ENCODE results near the gene TEX264.

TEX264 gene

GRCh38 chr3:51677358-51677757, 6.3 kb downstream of the TEX264 start:
- H3K9me3 ChIP-seq (ENCODE audit: control insufficient read depth, insufficient read depth, low read length): no peaks in the 10 kb centered on the region
- H3K27me3 ChIP-seq (ENCODE audit: control insufficient read depth, insufficient read depth, low read length): peaks cover under 1% of the 10 kb centered on the region
- H3K36me3 ChIP-seq (ENCODE audit: control insufficient read depth, insufficient read depth, low read length): no peaks in the 10 kb centered on the region
- no peak overlapping the region for H3K9ac ChIP-seq (ENCODE audit: low read depth, low read length)
- peaks cover 2% of the 10 kb centered on the region for H3K4me1 ChIP-seq (ENCODE audit: control insufficient read depth, insufficient read depth, low read length)
- H3K4me3 ChIP-seq (ENCODE audit: low read depth, low read length): no peak overlapping the region

DNA sequence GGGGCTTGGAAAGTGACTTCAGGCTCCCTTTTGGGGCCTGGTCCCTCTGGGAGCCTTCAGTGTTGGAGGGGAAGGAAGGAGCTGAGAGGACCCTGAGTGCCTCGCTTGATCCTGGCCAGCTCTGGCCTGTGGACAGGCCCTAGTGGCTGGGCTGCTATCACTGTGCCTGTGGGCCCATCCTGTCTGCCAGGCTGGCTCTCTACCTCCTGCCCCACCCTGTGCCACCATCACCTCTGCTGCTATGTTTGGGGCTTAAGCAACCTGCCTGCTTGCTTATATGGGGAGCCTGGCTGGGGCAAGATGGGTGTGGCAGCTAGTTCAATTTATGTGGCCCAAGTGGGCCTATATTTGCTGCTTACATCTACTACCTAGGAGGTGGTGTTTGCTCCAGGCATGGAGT, 7.1 kb downstream of the TEX264 start:
- Histone ChIP-seq H3K9me3 (ENCODE audit: control insufficient read depth, insufficient read depth, low read length) (no peaks in the 10 kb centered on the region), H3K4me3 (ENCODE audit: low read depth, low read length) (no peak overlapping the region), H3K4me1 (ENCODE audit: control insufficient read depth, insufficient read depth, low read length) (no peaks in the 10 kb centered on the region), H3K36me3 (ENCODE audit: control insufficient read depth, insufficient read depth, low read length) (no peaks in the 10 kb centered on the region), H3K27me3 (ENCODE audit: control insufficient read depth, insufficient read depth, low read length) (no peaks in the 10 kb centered on the region), H3K9ac (ENCODE audit: low read depth, low read length) (no peak overlapping the region)

- H3K4me3 ChIP-seq (ENCODE audit: low read depth, low read length): no peak overlapping the region
- no peaks in the 10 kb centered on the region for H3K4me1 ChIP-seq (ENCODE audit: control insufficient read depth, insufficient read depth, low read length)
- no peak overlapping the region for H3K9ac ChIP-seq (ENCODE audit: low read depth, low read length)
- no peaks in the 10 kb centered on the region for H3K27me3 ChIP-seq (ENCODE audit: control insufficient read depth, insufficient read depth, low read length)
- H3K9me3 ChIP-seq (ENCODE audit: control insufficient read depth, insufficient read depth, low read length): no peaks in the 10 kb centered on the region
- no peaks in the 10 kb centered on the region for H3K36me3 ChIP-seq (ENCODE audit: control insufficient read depth, insufficient read depth, low read length)
Measured at GRCh38 chr3:51678641-51679040, 7.6 kb downstream of the TEX264 start.

GRCh38 chr3:51679318-51679717, 8.3 kb downstream of the TEX264 start:
- peaks cover 3% of the 10 kb centered on the region for H3K36me3 ChIP-seq (ENCODE audit: control insufficient read depth, insufficient read depth, low read length)
- H3K9ac ChIP-seq (ENCODE audit: low read depth, low read length): no peak overlapping the region
- no peak overlapping the region for H3K4me3 ChIP-seq (ENCODE audit: low read depth, low read length)
- no peaks in the 10 kb centered on the region for H3K4me1 ChIP-seq (ENCODE audit: control insufficient read depth, insufficient read depth, low read length)
- H3K9me3 ChIP-seq (ENCODE audit: control insufficient read depth, insufficient read depth, low read length): no peaks in the 10 kb centered on the region
- no peaks in the 10 kb centered on the region for H3K27me3 ChIP-seq (ENCODE audit: control insufficient read depth, insufficient read depth, low read length)

GRCh38 chr3:51679777-51680176, 8.7 kb downstream of the TEX264 start:
- Histone ChIP-seq H3K9me3 (ENCODE audit: control insufficient read depth, insufficient read depth, low read length) (no peaks in the 10 kb centered on the region), H3K4me1 (ENCODE audit: control insufficient read depth, insufficient read depth, low read length) (no peaks in the 10 kb centered on the region), H3K27me3 (ENCODE audit: control insufficient read depth, insufficient read depth, low read length) (no peaks in the 10 kb centered on the region), H3K4me3 (ENCODE audit: low read depth, low read length) (no peak overlapping the region), H3K9ac (ENCODE audit: low read depth, low read length) (no peak overlapping the region), H3K36me3 (ENCODE audit: control insufficient read depth, insufficient read depth, low read length) (peaks cover 7% of the 10 kb centered on the region)

- no peaks in the 10 kb centered on the region for H3K4me1 ChIP-seq (ENCODE audit: control insufficient read depth, insufficient read depth, low read length)
- H3K36me3 ChIP-seq (ENCODE audit: control insufficient read depth, insufficient read depth, low read length): peaks cover 7% of the 10 kb centered on the region
Measured at GRCh38 chr3:51680196-51680595, 9.1 kb downstream of the TEX264 start.

GRCh38 chr3:51680663-51681230, 9.7 kb downstream of the TEX264 start:
- no peaks in the 10 kb centered on the region for H3K4me1 ChIP-seq (ENCODE audit: control insufficient read depth, insufficient read depth, low read length)

More at GRCh38 chr3:51680196-51680595, 9.1 kb downstream of the TEX264 start:
- Histone ChIP-seq H3K4me3 (ENCODE audit: low read depth, low read length) (no peak overlapping the region), H3K9me3 (ENCODE audit: control insufficient read depth, insufficient read depth, low read length) (no peaks in the 10 kb centered on the region), H3K27me3 (ENCODE audit: control insufficient read depth, insufficient read depth, low read length) (no peaks in the 10 kb centered on the region), H3K9ac (ENCODE audit: low read depth, low read length) (no peak overlapping the region)

DNA sequence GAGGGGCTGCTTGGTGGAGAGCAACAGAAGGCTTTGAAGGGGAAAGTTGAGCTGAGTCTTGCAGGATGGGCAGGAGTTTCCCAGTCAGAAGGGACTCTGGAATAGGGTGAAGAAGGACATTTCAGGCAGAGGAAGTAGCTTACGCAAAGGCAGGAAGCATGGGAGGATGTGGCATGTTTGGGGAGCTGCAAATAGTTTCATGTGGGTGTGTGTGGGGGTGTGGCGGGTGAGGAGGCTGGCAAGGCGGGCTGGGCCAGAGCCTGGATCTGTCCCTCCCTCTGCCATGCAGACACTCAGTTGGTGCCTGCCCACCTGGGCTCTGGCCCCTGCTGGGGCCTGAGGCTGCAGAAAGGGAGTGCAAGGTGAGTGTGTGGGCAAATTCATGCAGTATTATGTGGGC, 10.4 kb downstream of the TEX264 start:
- Histone ChIP-seq H3K9me3 (ENCODE audit: control insufficient read depth, insufficient read depth, low read length) (no peaks in the 10 kb centered on the region), H3K4me3 (ENCODE audit: low read depth, low read length) (no peak overlapping the region), H3K9ac (ENCODE audit: low read depth, low read length) (no peak overlapping the region), H3K4me1 (ENCODE audit: control insufficient read depth, insufficient read depth, low read length) (no peaks in the 10 kb centered on the region), H3K36me3 (ENCODE audit: control insufficient read depth, insufficient read depth, low read length) (peaks cover 7% of the 10 kb centered on the region), H3K27me3 (ENCODE audit: control insufficient read depth, insufficient read depth, low read length) (no peaks in the 10 kb centered on the region)

More at GRCh38 chr3:51680663-51681230, 9.7 kb downstream of the TEX264 start:
- H3K9me3 ChIP-seq (ENCODE audit: control insufficient read depth, insufficient read depth, low read length): no peaks in the 10 kb centered on the region
- H3K27me3 ChIP-seq (ENCODE audit: control insufficient read depth, insufficient read depth, low read length): no peaks in the 10 kb centered on the region
- H3K9ac ChIP-seq (ENCODE audit: low read depth, low read length): no peak overlapping the region
- peaks cover 7% of the 10 kb centered on the region for H3K36me3 ChIP-seq (ENCODE audit: control insufficient read depth, insufficient read depth, low read length)
- H3K4me3 ChIP-seq (ENCODE audit: low read depth, low read length): no peak overlapping the region

DNA sequence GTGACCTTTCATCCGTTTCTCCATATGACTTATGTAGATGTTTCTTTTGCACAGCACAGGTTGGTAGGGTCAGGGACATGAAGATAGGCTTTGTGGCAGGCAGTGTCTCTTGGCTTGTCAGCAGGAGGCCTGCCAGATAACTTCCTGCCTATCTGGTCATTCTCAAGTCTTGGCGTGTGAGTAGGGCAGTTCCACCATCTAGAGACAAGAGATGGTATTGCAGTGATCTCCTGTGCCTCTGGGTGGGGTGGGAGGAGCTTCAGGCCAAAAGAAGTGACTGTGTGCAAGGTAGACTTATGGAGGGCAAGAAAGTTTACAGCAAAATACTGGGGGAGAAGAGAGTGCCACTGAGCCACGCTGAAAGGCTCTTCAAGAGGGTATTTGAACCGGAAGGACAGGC, 11.0 kb downstream of the TEX264 start:
- Histone ChIP-seq H3K4me3 (ENCODE audit: low read depth, low read length) (no peak overlapping the region), H3K9me3 (ENCODE audit: control insufficient read depth, insufficient read depth, low read length) (no peaks in the 10 kb centered on the region), H3K27me3 (ENCODE audit: control insufficient read depth, insufficient read depth, low read length) (no peaks in the 10 kb centered on the region), H3K4me1 (ENCODE audit: control insufficient read depth, insufficient read depth, low read length) (no peaks in the 10 kb centered on the region), H3K9ac (ENCODE audit: low read depth, low read length) (no peak overlapping the region), H3K36me3 (ENCODE audit: control insufficient read depth, insufficient read depth, low read length) (peaks cover 7% of the 10 kb centered on the region)

DNA sequence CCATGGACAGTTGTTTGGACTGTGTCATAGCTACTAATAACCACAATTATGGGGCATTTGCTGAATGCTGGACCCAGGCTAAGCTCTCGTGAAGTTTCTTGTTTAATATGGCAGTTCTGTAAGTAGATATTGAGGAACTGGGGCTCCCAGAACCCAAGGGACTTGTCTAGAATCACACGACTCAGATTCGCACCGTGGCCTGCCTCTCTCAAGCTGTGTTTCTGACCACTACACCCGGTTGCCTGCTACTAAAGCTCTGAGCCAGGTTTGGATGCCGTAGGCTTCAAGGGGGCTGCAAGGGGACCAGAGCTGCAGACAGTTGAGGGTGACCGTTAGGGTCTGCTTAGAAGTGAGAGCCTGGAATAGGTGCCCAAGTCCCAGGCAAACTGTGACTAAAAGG, 11.5 kb downstream of the TEX264 start:
- Histone ChIP-seq H3K9me3 (ENCODE audit: control insufficient read depth, insufficient read depth, low read length) (no peaks in the 10 kb centered on the region), H3K9ac (ENCODE audit: low read depth, low read length) (no peak overlapping the region), H3K27me3 (ENCODE audit: control insufficient read depth, insufficient read depth, low read length) (no peaks in the 10 kb centered on the region), H3K36me3 (ENCODE audit: control insufficient read depth, insufficient read depth, low read length) (peaks cover 7% of the 10 kb centered on the region), H3K4me1 (ENCODE audit: control insufficient read depth, insufficient read depth, low read length) (no peaks in the 10 kb centered on the region), H3K4me3 (ENCODE audit: low read depth, low read length) (no peak overlapping the region)

DNA sequence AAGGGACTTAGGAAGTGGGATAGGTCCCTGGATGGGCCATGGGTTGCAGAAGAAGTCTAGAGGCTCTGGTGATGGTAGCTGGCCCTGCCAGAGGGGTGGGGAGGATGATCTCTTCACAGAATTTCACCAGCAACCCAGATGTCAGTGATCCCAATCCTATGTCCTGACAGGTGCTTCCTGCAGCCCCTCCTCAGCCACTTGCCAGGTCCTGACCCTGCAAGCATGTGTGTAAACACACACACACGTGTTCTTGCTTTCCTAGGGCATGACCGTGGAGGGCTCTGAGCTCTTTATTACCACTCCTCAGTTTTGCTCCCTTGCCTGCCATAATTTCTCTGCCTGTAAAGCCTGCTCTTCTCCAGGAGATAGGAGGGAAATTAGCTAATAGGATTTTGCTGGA, 12.5 kb downstream of the TEX264 start:
- H3K36me3 ChIP-seq (ENCODE audit: control insufficient read depth, insufficient read depth, low read length): peaks cover 9% of the 10 kb centered on the region
- H3K9me3 ChIP-seq (ENCODE audit: control insufficient read depth, insufficient read depth, low read length): no peaks in the 10 kb centered on the region
- H3K9ac ChIP-seq (ENCODE audit: low read depth, low read length): no peak overlapping the region
- no peak overlapping the region for H3K4me3 ChIP-seq (ENCODE audit: low read depth, low read length)
- H3K4me1 ChIP-seq (ENCODE audit: control insufficient read depth, insufficient read depth, low read length): no peaks in the 10 kb centered on the region
- no peaks in the 10 kb centered on the region for H3K27me3 ChIP-seq (ENCODE audit: control insufficient read depth, insufficient read depth, low read length)

DNA sequence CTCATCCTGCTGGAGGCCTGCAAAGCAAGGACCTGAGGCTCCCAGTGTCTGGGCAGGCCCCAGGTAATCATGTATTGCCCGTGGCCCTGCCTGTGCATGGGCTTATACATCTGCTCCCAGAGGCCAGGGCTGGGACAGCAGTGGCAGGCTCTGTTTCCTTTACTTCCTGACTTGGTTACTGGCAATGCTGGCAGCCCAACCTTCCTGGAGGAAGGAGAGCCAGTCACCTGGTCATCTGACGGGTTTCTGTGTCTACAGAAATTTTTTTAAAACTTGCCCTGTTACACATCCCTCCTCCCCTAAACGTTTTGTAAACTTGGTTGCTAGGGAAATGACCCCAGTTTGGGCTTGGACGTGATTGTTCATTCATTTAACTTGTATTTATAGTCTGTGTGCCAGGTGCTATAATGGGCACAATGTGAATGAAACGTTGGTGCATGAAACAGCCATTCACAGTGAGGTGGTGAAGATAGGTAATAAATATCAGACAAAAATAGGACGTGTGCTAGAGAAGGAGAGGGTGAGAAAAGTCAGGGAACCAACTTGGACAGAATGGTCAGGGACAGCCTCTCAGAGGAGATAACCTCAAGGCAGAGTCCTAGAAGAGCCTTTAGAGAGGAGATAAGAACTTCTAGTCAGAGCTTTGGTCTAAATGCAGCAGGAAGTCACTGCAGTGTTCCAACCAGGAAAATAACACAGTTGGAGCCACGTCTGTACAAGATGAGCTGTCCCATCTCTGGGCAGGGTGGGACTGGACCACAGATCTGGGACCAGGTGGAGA, 14.1 kb downstream of the TEX264 start:
- Histone ChIP-seq H3K9me3 (ENCODE audit: control insufficient read depth, insufficient read depth, low read length) (no peaks in the 10 kb centered on the region), H3K36me3 (ENCODE audit: control insufficient read depth, insufficient read depth, low read length) (peaks cover 9% of the 10 kb centered on the region), H3K9ac (ENCODE audit: low read depth, low read length) (no peak overlapping the region), H3K27me3 (ENCODE audit: control insufficient read depth, insufficient read depth, low read length) (no peaks in the 10 kb centered on the region), H3K4me3 (ENCODE audit: low read depth, low read length) (no peak overlapping the region), H3K4me1 (ENCODE audit: control insufficient read depth, insufficient read depth, low read length) (no peaks in the 10 kb centered on the region)

All from iPS-15b (cell line).